GM19397 (cell line): ENCODE data around the gene UBE2I.
"Not testable (repeated sequence)": the region's sequence is repeated elsewhere in the genome, so short reads cannot be mapped to it uniquely, and the experiment has no call there.

Source experiments
- ATAC-seq: cut with Tn5 transposase; IDR thresholded peaks from one replicate; pipeline ENCODE4 v1.9.1; 2021; ENCODE audit warnings: mild to moderate bottlenecking, moderate library complexity; ENCODE audit not compliant: unreplicated experiment

Gene UBE2I

GRCh38 chr16:1327619-1327947 lies 18.1 kb downstream of the UBE2I start:
- ATAC-seq, result no peak

- ATAC-seq, result not testable (repeated sequence)
Observed at GRCh38 chr16:1328136-1328535, 18.7 kb downstream of the UBE2I start.

GRCh38 chr16:1328961-1329360 lies 19.5 kb downstream of the UBE2I start:
- not testable (repeated sequence) for ATAC-seq

GRCh38 chr16:1330260-1330914 lies 21.0 kb downstream of the UBE2I start:
- no peak for ATAC-seq

- no peak for ATAC-seq
Observed at GRCh38 chr16:1330931-1331711, 21.7 kb downstream of the UBE2I start.

GRCh38 chr16:1331712-1332617 lies 22.5 kb downstream of the UBE2I start:
- peak; percentile 49 for ATAC-seq

- ATAC-seq, result no peak
Observed at GRCh38 chr16:1332618-1333148, 23.2 kb downstream of the UBE2I start.

- no peak for ATAC-seq
Observed at GRCh38 chr16:1333149-1333812, 23.8 kb downstream of the UBE2I start, which contains the start of gene BAIAP3. BAIAP3 (plus strand) TSS chr16:1333645; CDS start chr16:1338550, 4,905 bp downstream.

- ATAC-seq, result no peak
Observed at GRCh38 chr16:1333854-1334700, 24.6 kb downstream of the UBE2I start.

- no peak for ATAC-seq
Observed at GRCh38 chr16:1334739-1335138, 25.3 kb downstream of the UBE2I start.

- ATAC-seq, result no peak
Observed at GRCh38 chr16:1335211-1335971, 26.0 kb downstream of the UBE2I start.

- ATAC-seq, result no peak
Observed at GRCh38 chr16:1335996-1336395, 26.6 kb downstream of the UBE2I start.

GRCh38 chr16:1336619-1337018 lies 27.2 kb downstream of the UBE2I start:
- ATAC-seq, result no peak

GRCh38 chr16:1337486-1337885 lies 28.1 kb downstream of the UBE2I start:
- ATAC-seq, result no peak

- no peak for ATAC-seq
Observed at GRCh38 chr16:1338119-1338730, 28.8 kb downstream of the UBE2I start.

GRCh38 chr16:1338855-1339675 lies 29.6 kb downstream of the UBE2I start:
- no peak for ATAC-seq

- no peak for ATAC-seq
Observed at GRCh38 chr16:1340730-1341494, 31.5 kb downstream of the UBE2I start.
